ENCODE data around the gene ZRSR2.

Gene ZRSR2

GRCh38 chrX:15797707-15798106 is 7.4 kb downstream of the ZRSR2 start:
- no peak for TF ChIP-seq CTCF (IDR thresholded peaks at IDR 0.05; ENCODE audit: control insufficient read depth, insufficient read depth, low read depth, low read length, missing control alignments)
- H3K4me3 ChIP-seq (ENCODE audit: control insufficient read depth, low read depth, low read length) = no peak overlapping the region
- no peak for DNase-seq (ENCODE audit: low read depth)

GRCh38 chrX:15804563-15804962 is 14.3 kb downstream of the ZRSR2 start:
- DNase-seq (ENCODE audit: low read depth) = no peak
- TF ChIP-seq CTCF (IDR thresholded peaks at IDR 0.05; ENCODE audit: control insufficient read depth, insufficient read depth, low read depth, low read length, missing control alignments) = no peak
- no peak overlapping the region for H3K4me3 ChIP-seq (ENCODE audit: control insufficient read depth, low read depth, low read length)

- no peak for DNase-seq (ENCODE audit: low read depth)
- no peak overlapping the region for H3K4me3 ChIP-seq (ENCODE audit: control insufficient read depth, low read depth, low read length)
- TF ChIP-seq CTCF (IDR thresholded peaks at IDR 0.05; ENCODE audit: control insufficient read depth, insufficient read depth, low read depth, low read length, missing control alignments) = no peak
Observed at GRCh38 chrX:15808254-15808653, 18.0 kb downstream of the ZRSR2 start.

GRCh38 chrX:15812192-15812938 is 22.1 kb downstream of the ZRSR2 start:
- no peak for TF ChIP-seq CTCF (IDR thresholded peaks at IDR 0.05; ENCODE audit: control insufficient read depth, insufficient read depth, low read depth, low read length, missing control alignments)
- no peak for DNase-seq (ENCODE audit: low read depth)
- H3K4me3 ChIP-seq (ENCODE audit: control insufficient read depth, low read depth, low read length) = no peak overlapping the region

- DNase-seq (ENCODE audit: low read depth) = no peak
- no peak for TF ChIP-seq CTCF (IDR thresholded peaks at IDR 0.05; ENCODE audit: control insufficient read depth, insufficient read depth, low read depth, low read length, missing control alignments)
Observed at GRCh38 chrX:15813416-15813815, 23.1 kb downstream of the ZRSR2 start.

GRCh38 chrX:15814771-15815365 is 24.6 kb downstream of the ZRSR2 start:
- no peak for DNase-seq (ENCODE audit: low read depth)
- no peak overlapping the region for H3K4me3 ChIP-seq (ENCODE audit: control insufficient read depth, low read depth, low read length)
- no peak for TF ChIP-seq CTCF (IDR thresholded peaks at IDR 0.05; ENCODE audit: control insufficient read depth, insufficient read depth, low read depth, low read length, missing control alignments)

More at GRCh38 chrX:15813416-15813815, 23.1 kb downstream of the ZRSR2 start:
- H3K4me3 ChIP-seq (ENCODE audit: control insufficient read depth, low read depth, low read length) = no peak overlapping the region
